ENCODE results near the gene ZSCAN5A. TPM values are rescaled to one million over a fixed set of nuclear protein-coding genes. Genes with fewer than 3 reads are reported as not detected.

The ZSCAN5A gene
- total RNA-seq, 4 donors from 2014 or later = 1.00 to 26.1 (median 3.6) TPM

- no peaks in the 10 kb centered on the region for H3K9me3 ChIP-seq
- TF ChIP-seq CTCF (IDR thresholded peaks at IDR 0.05 in 4 of 5, conservative IDR thresholded peaks at IDR 0.05 in 1 of 5) (no peak), POLR2A (IDR thresholded peaks at IDR 0.05) (no peak)
- in situ Hi-C loops (cut with MboI; ENCODE audit: low sequenced_read_pairs in 4 of 4) (loop anchor here in 2 of 4 donors (10.0 kb wide), 1 partner anchor 183 kb away; no protein-coding TSS in a partner anchor), intact Hi-C loops (cut with DNase I; ENCODE audit: low total_unique reads) (loop anchor here (10.0 kb wide), 3 partner anchors 217 to 1117 kb away; partner anchors contain the start of genes ZFP28, ZNF71 and ZNF749)
- ATAC-seq (no peak), DNase-seq (no peak)
- no peak overlapping the region for H3K27ac ChIP-seq
- no peaks in the 10 kb centered on the region for H3K27me3 ChIP-seq
- H3K4me3 ChIP-seq = no peak overlapping the region
- H3K36me3 ChIP-seq = no peaks in the 10 kb centered on the region
- H3K4me1 ChIP-seq = peaks cover 13 to 15% of the 10 kb centered on the region in 2 donors
Measured at GRCh38 chr19:56317749-56318148, 3.1 kb upstream of the ZSCAN5A start.

GRCh38 chr19:56316728-56317127 lies 2.1 kb upstream of the ZSCAN5A start:
- Histone ChIP-seq H3K4me1 (peaks cover 13 to 15% of the 10 kb centered on the region in 2 donors), H3K4me3 (no peak overlapping the region), H3K27ac (no peak overlapping the region), H3K36me3 (peaks cover 0 to 5% of the 10 kb centered on the region in 2 donors), H3K27me3 (no peaks in the 10 kb centered on the region), H3K9me3 (no peaks in the 10 kb centered on the region)
- no peak for TF ChIP-seq POLR2A (IDR thresholded peaks at IDR 0.05)
- no peak for TF ChIP-seq CTCF (IDR thresholded peaks at IDR 0.05 in 4 of 5, conservative IDR thresholded peaks at IDR 0.05 in 1 of 5)
- in situ Hi-C loops (cut with MboI; ENCODE audit: low sequenced_read_pairs in 4 of 4) = loop anchor here in 2 of 4 donors (10.0 kb wide), 1 partner anchor 182 kb away; no protein-coding TSS in a partner anchor
- intact Hi-C loops (cut with DNase I; ENCODE audit: low total_unique reads) = loop anchor here (10.0 kb wide), 3 partner anchors 218 to 1118 kb away; partner anchors contain the start of genes ZFP28, ZNF71 and ZNF749
- no peak for DNase-seq
- no peak for ATAC-seq

- H3K36me3 ChIP-seq = peaks cover 0 to 10% of the 10 kb centered on the region in 2 donors
- no peaks in the 10 kb centered on the region for H3K9me3 ChIP-seq
- no peaks in the 10 kb centered on the region for H3K27me3 ChIP-seq
- H3K4me3 ChIP-seq = peak overlapping the region; percentile 73 to 81 (median 78)
- peak; percentile 98 to 99 for ATAC-seq
- DNase-seq = peak; percentile 94 to 96
- intact Hi-C loops (cut with DNase I; ENCODE audit: low total_unique reads) = loop anchor here (1.0 to 10.0 kb wide), 6 partner anchors 90 to 1120 kb away; partner anchors contain the start of genes ZFP28, ZNF470, ZNF583 and ZNF71
- peak overlapping the region; percentile 92 to 99 (median 96) for H3K27ac ChIP-seq
- in situ Hi-C loops (cut with MboI; ENCODE audit: low sequenced_read_pairs in 4 of 4) = loop anchor here in 2 of 4 donors (10.0 kb wide), 1 partner anchor 180 kb away; no protein-coding TSS in a partner anchor
- H3K4me1 ChIP-seq = peaks cover 13 to 15% of the 10 kb centered on the region in 2 donors
- TF ChIP-seq POLR2A (IDR thresholded peaks at IDR 0.05) = peak in 1 of 2 donors; percentile 30
- TF ChIP-seq CTCF (IDR thresholded peaks at IDR 0.05 in 4 of 5, conservative IDR thresholded peaks at IDR 0.05 in 1 of 5) = no peak
Measured at GRCh38 chr19:56315077-56315828, 614 bp upstream of the ZSCAN5A start.

GRCh38 chr19:56314018-56314380 lies 640 bp downstream of the ZSCAN5A start:
- in situ Hi-C loops (cut with MboI; ENCODE audit: low sequenced_read_pairs in 4 of 4) = loop anchor here in 2 of 4 donors (10.0 kb wide), 1 partner anchor 179 kb away; no protein-coding TSS in a partner anchor
- Histone ChIP-seq H3K27me3 (no peaks in the 10 kb centered on the region), H3K4me1 (peaks cover 13 to 15% of the 10 kb centered on the region in 2 donors), H3K27ac (peak overlapping the region; percentile 92 to 99 (median 96)), H3K9me3 (no peaks in the 10 kb centered on the region), H3K36me3 (peaks cover 0 to 10% of the 10 kb centered on the region in 2 donors), H3K4me3 (peak overlapping the region; percentile 73 to 81 (median 78))
- DNase-seq = peak in 1 of 2 donors; percentile 15
- no peak for ATAC-seq
- intact Hi-C loops (cut with DNase I; ENCODE audit: low total_unique reads) = loop anchor here (2.0 to 10.0 kb wide), 7 partner anchors 53 to 1121 kb away; partner anchors contain the start of genes ZFP28, ZNF444, ZNF470 and ZNF583
- no peak for TF ChIP-seq POLR2A (IDR thresholded peaks at IDR 0.05)
- TF ChIP-seq CTCF (IDR thresholded peaks at IDR 0.05 in 4 of 5, conservative IDR thresholded peaks at IDR 0.05 in 1 of 5) = no peak
